Activated CD8-positive, alpha-beta memory T cell treated with anti-CD3 and anti-CD28 coated beads for 36 hours (primary cell): ENCODE measurements around the gene MRPL51. TPM values are rescaled to one million over a fixed set of nuclear protein-coding genes. Genes with fewer than 3 reads are reported as not detected.

Experiments
- total RNA-seq, 2 experiments: library from RNA; stranded (reverse); gene quantifications; one replicate each; pipeline ENCODE4 v1.2.3, GENCODE V29; 2021

Gene MRPL51
- total RNA-seq, 2 experiments from 2014 or later: 313 to 315 TPM

Other genes with a start within 250 kb of the MRPL51 start
- not detected for gene PLEKHG6, start 182.6 kb downstream of the MRPL51 start, total RNA-seq
- gene TNFRSF1A, start 151.2 kb downstream of the MRPL51 start, total RNA-seq: 10 to 100 TPM; 60.2 to 62.7 TPM
- gene SCNN1A, start 117.7 kb downstream of the MRPL51 start, total RNA-seq: 1 to 10 TPM; 1.4 to 1.5 TPM
- 1 to 10 TPM in 1 of 2 experiments, under 1 TPM in 1; 0.82 to 1.2 TPM for gene LTBR, start 109.1 kb downstream of the MRPL51 start, total RNA-seq
- gene CD27, start 48.3 kb downstream of the MRPL51 start, total RNA-seq: 100 to 1,000 TPM; 133 to 134 TPM
- 10 to 100 TPM; 27.8 to 29.1 TPM for gene TAPBPL, start 41.2 kb downstream of the MRPL51 start, total RNA-seq
- gene VAMP1, start 22.6 kb downstream of the MRPL51 start, total RNA-seq: 10 to 100 TPM; 31.9 to 33.4 TPM
- 100 to 1,000 TPM; 120 to 121 TPM for gene NCAPD2, start 840 bp upstream of the MRPL51 start, total RNA-seq
- 1,000 to 10,000 TPM; 8,536 to 8,736 TPM for gene GAPDH, start 41.3 kb upstream of the MRPL51 start, total RNA-seq
- gene IFFO1, start 62.8 kb upstream of the MRPL51 start, total RNA-seq: 10 to 100 TPM; 11.2 to 12.8 TPM
- gene NOP2, start 75.0 kb upstream of the MRPL51 start, total RNA-seq: 100 to 1,000 TPM; 157 to 160 TPM
- 100 to 1,000 TPM; 276 to 283 TPM for gene CHD4, start 114.1 kb upstream of the MRPL51 start, total RNA-seq
- 1 to 10 TPM; 8.3 to 9.0 TPM for gene LPAR5, start 142.7 kb upstream of the MRPL51 start, total RNA-seq
- gene ACRBP, start 154.2 kb upstream of the MRPL51 start, total RNA-seq: under 1 TPM; 0.88 to 0.95 TPM
- gene ING4, start 169.9 kb upstream of the MRPL51 start, total RNA-seq: 10 to 100 TPM; 10.8 to 13.3 TPM
- 10 to 100 TPM; 59.3 to 59.8 TPM for gene ZNF384, start 196.1 kb upstream of the MRPL51 start, total RNA-seq
- gene PIANP, start 207.6 kb upstream of the MRPL51 start, total RNA-seq: under 1 TPM; 0.55 to 0.80 TPM
- gene COPS7A, start 230.8 kb upstream of the MRPL51 start, total RNA-seq: 10 to 100 TPM; 43.5 to 46.1 TPM